Upper lobe of left lung (tissue), 6 donors: Measurements from ENCODE around the gene DNAJC28. TPM values are rescaled to one million over a fixed set of nuclear protein-coding genes. Genes with fewer than 3 reads are reported as not detected.

Experiments
- ATAC-seq, 2 donors: fragments of 200-7000 bp; cut with Tn5 transposase; one replicate each; pipeline ENCODE4 v1.9.1; 2022; ENCODE audit warnings: mild to moderate bottlenecking in 2 of 2, moderate library complexity in 2 of 2; ENCODE audit not compliant: low FRiP score in 2 of 2
- DNase-seq, 2 donors: peaks; one replicate each; pipeline ENCODE4 v3.0.0-alpha.2; 2019 to 2020
- H3K27ac ChIP-seq, 4 donors: fragments of 200-600 bp; sonication (generic); one replicate each; pipeline ENCODE4 v1.5.1; 2016 to 2019
- H3K27me3 ChIP-seq, 4 donors: fragments of 200-600 bp; sonication (generic); one replicate each; pipeline ENCODE4 v1.5.1; 2017 to 2019
- H3K36me3 ChIP-seq, 4 donors: fragments of 200-600 bp; sonication (generic); one replicate each; pipeline ENCODE4 v1.5.1; 2016 to 2019
- H3K4me1 ChIP-seq, 4 donors: fragments of 200-600 bp; sonication (generic); one replicate each; pipeline ENCODE4 v1.5.1; 2018 to 2019
- H3K4me3 ChIP-seq, 4 donors: fragments of 200-600 bp; sonication (generic); one replicate each; pipeline ENCODE4 v1.5.1; 2017 to 2019; ENCODE audit warnings: mild to moderate bottlenecking in 2 of 4, moderate library complexity in 1 of 4
- H3K9me3 ChIP-seq, 4 donors: fragments of 200-600 bp; sonication (generic); one replicate each; pipeline ENCODE4 v1.5.1; 2018 to 2019
- CTCF ChIP-seq, 6 experiments: fragments of 450-650 bp in 4 of 6; fragments of 200-600 bp in 2 of 6; sonication (generic) in 2 of 6; IDR thresholded peaks; one replicate each; pipeline ENCODE4 v1.5.1; 2016 to 2019; ENCODE audit warnings: antibody characterized with exemption in 6 of 6
- EP300 ChIP-seq, 4 donors: sonication (generic); formaldehyde crosslinking; IDR thresholded peaks; one replicate each; pipeline ENCODE4 v1.5.1; 2017; ENCODE audit warnings: antibody characterized with exemption in 4 of 4, control low read depth in 2 of 4
- POLR2A ChIP-seq, 4 donors: fragments of 450-650 bp; IDR thresholded peaks; one replicate each; pipeline ENCODE4 v1.5.1; 2016 to 2017; ENCODE audit warnings: antibody characterized with exemption in 4 of 4, mild to moderate bottlenecking in 2 of 4
- POLR2AphosphoS5 ChIP-seq, 2 donors: sonication (generic); formaldehyde crosslinking; IDR thresholded peaks; one replicate each; pipeline ENCODE4 v1.5.1; 2017; ENCODE audit warnings: antibody characterized with exemption in 2 of 2
- WGBS, 2 donors: methylation state at CpG; one replicate each; pipeline ENCODE4 v1.1.5; 2017 to 2018; 5-methylcytosine and 5-hydroxymethylcytosine counted together
- total RNA-seq, 6 donors: library from RNA; depleted of rRNA in 4 of 6; stranded (reverse); fragments of >200 nt in 4 of 6; gene quantifications; one replicate each; pipeline versions ENCODE4 v1.1.0 to v1.2.1, GENCODE V29; 2016 to 2021
- donor health status: DM: no; HTN: no; CAD: no; lungs with moderate emphysema.
- donor health status: DM: no; HTN: yes; CAD: no; lungs with severe emphysema.

The DNAJC28 gene
- total RNA-seq, 6 donors from 2014 or later: 0.55 to 3.1 (median 1.6) TPM

- ATAC-seq (no peak), DNase-seq (no peak)
- WGBS, 2 donors: 93 to 95% methylated on average over 2 of the region's 2 CpGs
- Histone ChIP-seq H3K9me3 (no peaks in the 10 kb centered on the region), H3K36me3 (peaks cover 6 to 64% (median 39%) of the 10 kb centered on the region in 4 donors), H3K27me3 (no peaks in the 10 kb centered on the region), H3K4me1 (peaks cover 9 to 15% (median 12%) of the 10 kb centered on the region in 4 donors), H3K27ac (no peak overlapping the region), H3K4me3 (no peak overlapping the region)
- TF ChIP-seq POLR2AphosphoS5 (IDR thresholded peaks at IDR 0.05) (no peak), POLR2A (IDR thresholded peaks at IDR 0.05) (no peak), EP300 (IDR thresholded peaks at IDR 0.05) (no peak), CTCF (IDR thresholded peaks at IDR 0.05) (no peak)
Measured at GRCh38 chr21:33537212-33537611, 45.7 kb upstream of the DNAJC28 start.

- H3K27ac ChIP-seq: no peak overlapping the region
- H3K36me3 ChIP-seq: peaks cover 9 to 99% (median 55%) of the 10 kb centered on the region in 4 donors
- no peak overlapping the region for H3K4me3 ChIP-seq
- no peaks in the 10 kb centered on the region for H3K27me3 ChIP-seq
- H3K4me1 ChIP-seq: no peaks in the 10 kb centered on the region
- no peaks in the 10 kb centered on the region for H3K9me3 ChIP-seq
- no peak for ATAC-seq
- TF ChIP-seq POLR2AphosphoS5 (IDR thresholded peaks at IDR 0.05) (no peak), EP300 (IDR thresholded peaks at IDR 0.05) (no peak), CTCF (IDR thresholded peaks at IDR 0.05) (no peak), POLR2A (IDR thresholded peaks at IDR 0.05) (no peak)
- DNase-seq: no peak
- WGBS, 2 donors: 90 to 95% methylated on average over 3 of the region's 3 CpGs
Measured at GRCh38 chr21:33531007-33531406, 39.5 kb upstream of the DNAJC28 start.

GRCh38 chr21:33522953-33523349 is 31.4 kb upstream of the DNAJC28 start:
- WGBS, 2 donors: 48 to 67% methylated on average over 1 of the region's 1 CpG
- Histone ChIP-seq H3K4me3 (no peak overlapping the region), H3K27me3 (no peaks in the 10 kb centered on the region), H3K9me3 (no peaks in the 10 kb centered on the region), H3K4me1 (no peaks in the 10 kb centered on the region), H3K36me3 (peaks cover 0 to 72% (median 18%) of the 10 kb centered on the region in 4 donors), H3K27ac (no peak overlapping the region)
- ATAC-seq (no peak), DNase-seq (no peak)
- TF ChIP-seq POLR2AphosphoS5 (IDR thresholded peaks at IDR 0.05): no peak
- no peak for TF ChIP-seq POLR2A (IDR thresholded peaks at IDR 0.05)
- TF ChIP-seq EP300 (IDR thresholded peaks at IDR 0.05): no peak
- no peak for TF ChIP-seq CTCF (IDR thresholded peaks at IDR 0.05)

GRCh38 chr21:33522297-33522952 is 30.9 kb upstream of the DNAJC28 start:
- Histone ChIP-seq H3K36me3 (peaks cover 0 to 72% (median 17%) of the 10 kb centered on the region in 4 donors), H3K4me3 (no peak overlapping the region), H3K27me3 (no peaks in the 10 kb centered on the region), H3K4me1 (no peaks in the 10 kb centered on the region), H3K9me3 (no peaks in the 10 kb centered on the region), H3K27ac (no peak overlapping the region)
- 87 to 91% methylated on average over 5 of the region's 5 CpGs for WGBS, 2 donors
- TF ChIP-seq CTCF (IDR thresholded peaks at IDR 0.05) (no peak), EP300 (IDR thresholded peaks at IDR 0.05) (no peak), POLR2AphosphoS5 (IDR thresholded peaks at IDR 0.05) (no peak), POLR2A (IDR thresholded peaks at IDR 0.05) (no peak)
- no peak for ATAC-seq
- DNase-seq: no peak

GRCh38 chr21:33518899-33519298 is 27.4 kb upstream of the DNAJC28 start:
- TF ChIP-seq EP300 (IDR thresholded peaks at IDR 0.05): no peak
- TF ChIP-seq CTCF (IDR thresholded peaks at IDR 0.05): no peak
- TF ChIP-seq POLR2A (IDR thresholded peaks at IDR 0.05): no peak
- TF ChIP-seq POLR2AphosphoS5 (IDR thresholded peaks at IDR 0.05): no peak
- no peak overlapping the region for H3K27ac ChIP-seq
- ATAC-seq (no peak), DNase-seq (no peak)
- H3K36me3 ChIP-seq: peaks cover 6 to 77% (median 29%) of the 10 kb centered on the region in 4 donors
- H3K4me1 ChIP-seq: peaks cover 0 to 3% (median 0%) of the 10 kb centered on the region in 4 donors
- WGBS, 2 donors: 95 to 96% methylated on average over 4 of the region's 4 CpGs
- no peaks in the 10 kb centered on the region for H3K9me3 ChIP-seq
- H3K4me3 ChIP-seq: no peak overlapping the region
- no peaks in the 10 kb centered on the region for H3K27me3 ChIP-seq
